KMS-11 (cell line): ENCODE data around the gene CARD10.

ENCODE experiments used
- H2AFZ ChIP-seq: fragments of 200-600 bp; sonication (generic); 2 replicates; pipeline ENCODE4 v1.6.1; 2016; ENCODE audit warnings: antibody characterized with exemption, mixed run types, low read depth
- H3K27ac ChIP-seq: fragments of 200-600 bp; sonication (generic); 2 replicates; pipeline ENCODE4 v1.6.1; 2016; ENCODE audit warnings: mild to moderate bottlenecking, mixed run types
- H3K27me3 ChIP-seq: fragments of 200-600 bp; sonication (generic); 2 replicates; pipeline ENCODE4 v1.6.1; 2017; ENCODE audit warnings: mild to moderate bottlenecking, low read depth, mixed run types, moderate library complexity; ENCODE audit not compliant: insufficient read depth
- H3K36me3 ChIP-seq: fragments of 200-600 bp; sonication (generic); 2 replicates; pipeline ENCODE4 v1.6.1; 2017; ENCODE audit warnings: mild to moderate bottlenecking, mixed run types; ENCODE audit not compliant: insufficient read depth
- H3K4me1 ChIP-seq: fragments of 200-600 bp; sonication (generic); 2 replicates; pipeline ENCODE4 v1.6.1; 2016; ENCODE audit warnings: mild to moderate bottlenecking, low read depth, mixed run types; ENCODE audit not compliant: poor library complexity, severe bottlenecking
- H3K4me2 ChIP-seq: fragments of 200-600 bp; sonication (generic); 2 replicates; pipeline ENCODE4 v1.7.0; 2016; ENCODE audit warnings: mild to moderate bottlenecking, mixed run types
- H3K4me3 ChIP-seq: fragments of 200-600 bp; sonication (generic); IDR thresholded peaks from 2 replicates; pipeline ENCODE4 v1.6.1; 2017; ENCODE audit warnings: low read depth, low read length, mixed read lengths; ENCODE audit not compliant: insufficient read depth
- H3K79me2 ChIP-seq: fragments of 200-600 bp; sonication (generic); 2 replicates; pipeline ENCODE4 v1.6.1; 2016; ENCODE audit warnings: low read depth, mixed run types; ENCODE audit not compliant: insufficient read depth
- H3K9ac ChIP-seq: fragments of 200-600 bp; sonication (generic); 2 replicates; pipeline ENCODE4 v1.6.1; 2016; ENCODE audit warnings: mild to moderate bottlenecking, mixed run types
- H4K20me1 ChIP-seq: fragments of 200-600 bp; sonication (generic); 2 replicates; pipeline ENCODE4 v1.6.1; 2016; ENCODE audit warnings: mild to moderate bottlenecking, mixed run types; ENCODE audit not compliant: insufficient read depth
- CTCF ChIP-seq: fragments of 200-600 bp; sonication (generic); conservative IDR thresholded peaks from 2 replicates; pipeline ENCODE4 v1.6.1; 2017; ENCODE audit warnings: low read depth, mild to moderate bottlenecking, antibody characterized with exemption, low read length, moderate library complexity, mixed read lengths

CARD10 gene

GRCh38 chr22:37442135-37442534 lies 77.1 kb downstream of the CARD10 start:
- Histone ChIP-seq H4K20me1 (no peaks in the 10 kb centered on the region), H3K27ac (no peak overlapping the region), H3K4me2 (no peak overlapping the region), H3K36me3 (no peaks in the 10 kb centered on the region), H2AFZ (no peak overlapping the region), H3K4me3 (no peak overlapping the region), H3K4me1 (no peaks in the 10 kb centered on the region), H3K27me3 (peaks cover 6% of the 10 kb centered on the region; the same call in 1 of the 2 replicates), H3K79me2 (no peaks in the 10 kb centered on the region), H3K9ac (no peak overlapping the region)
- no peak for TF ChIP-seq CTCF

- H2AFZ ChIP-seq = no peak overlapping the region
- H3K4me2 ChIP-seq = no peak overlapping the region
- no peak for TF ChIP-seq CTCF
- H3K9ac ChIP-seq = no peak overlapping the region
- H3K27me3 ChIP-seq = peaks cover 10% of the 10 kb centered on the region; the same call in 1 of the 2 replicates
- no peaks in the 10 kb centered on the region for H3K79me2 ChIP-seq
- H3K36me3 ChIP-seq = no peaks in the 10 kb centered on the region
- no peak overlapping the region for H3K27ac ChIP-seq
- no peaks in the 10 kb centered on the region for H4K20me1 ChIP-seq
- H3K4me1 ChIP-seq = no peaks in the 10 kb centered on the region
- H3K4me3 ChIP-seq = no peak overlapping the region
Observed at GRCh38 chr22:37440875-37441274, 78.3 kb downstream of the CARD10 start.
